ENCODE results near the gene SLC48A1.

The SLC48A1 gene

DNA sequence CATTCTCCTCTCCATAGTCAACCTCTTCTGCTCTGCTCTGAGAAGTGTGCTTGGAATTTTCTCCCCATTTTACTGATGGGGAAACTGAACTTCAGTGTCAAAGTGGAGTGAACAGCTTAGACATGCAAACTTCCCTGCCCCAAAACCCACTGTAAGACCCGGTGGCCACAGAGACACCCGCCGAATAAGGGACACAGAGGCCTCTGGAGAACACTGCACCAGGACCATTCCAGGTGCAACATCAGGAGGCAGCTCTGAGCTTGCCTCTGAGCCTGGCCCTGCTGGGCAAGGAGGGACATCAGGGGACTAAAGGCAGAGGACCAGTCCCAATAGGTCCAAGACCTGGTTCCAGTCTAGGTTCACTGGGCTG lies 45.0 kb downstream of the SLC48A1 start:
- TF ChIP-seq, protein P1, sequence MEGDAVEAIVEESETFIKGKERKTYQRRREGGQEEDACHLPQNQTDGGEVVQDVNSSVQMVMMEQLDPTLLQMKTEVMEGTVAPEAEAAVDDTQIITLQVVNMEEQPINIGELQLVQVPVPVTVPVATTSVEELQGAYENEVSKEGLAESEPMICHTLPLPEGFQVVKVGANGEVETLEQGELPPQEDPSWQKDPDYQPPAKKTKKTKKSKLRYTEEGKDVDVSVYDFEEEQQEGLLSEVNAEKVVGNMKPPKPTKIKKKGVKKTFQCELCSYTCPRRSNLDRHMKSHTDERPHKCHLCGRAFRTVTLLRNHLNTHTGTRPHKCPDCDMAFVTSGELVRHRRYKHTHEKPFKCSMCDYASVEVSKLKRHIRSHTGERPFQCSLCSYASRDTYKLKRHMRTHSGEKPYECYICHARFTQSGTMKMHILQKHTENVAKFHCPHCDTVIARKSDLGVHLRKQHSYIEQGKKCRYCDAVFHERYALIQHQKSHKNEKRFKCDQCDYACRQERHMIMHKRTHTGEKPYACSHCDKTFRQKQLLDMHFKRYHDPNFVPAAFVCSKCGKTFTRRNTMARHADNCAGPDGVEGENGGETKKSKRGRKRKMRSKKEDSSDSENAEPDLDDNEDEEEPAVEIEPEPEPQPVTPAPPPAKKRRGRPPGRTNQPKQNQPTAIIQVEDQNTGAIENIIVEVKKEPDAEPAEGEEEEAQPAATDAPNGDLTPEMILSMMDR (IDR thresholded peaks at IDR 0.05; ENCODE audit: low read depth, low read length): no peak
- in situ Hi-C loops (cut with HindIII; ENCODE audit: low sequenced_read_pairs): no loop called here
- H3K4me3 ChIP-seq (ENCODE audit: low read depth, low read length): peak overlapping the region; percentile 71
- DNase-seq (ENCODE audit: low read depth, low spot score): no peak

DNA sequence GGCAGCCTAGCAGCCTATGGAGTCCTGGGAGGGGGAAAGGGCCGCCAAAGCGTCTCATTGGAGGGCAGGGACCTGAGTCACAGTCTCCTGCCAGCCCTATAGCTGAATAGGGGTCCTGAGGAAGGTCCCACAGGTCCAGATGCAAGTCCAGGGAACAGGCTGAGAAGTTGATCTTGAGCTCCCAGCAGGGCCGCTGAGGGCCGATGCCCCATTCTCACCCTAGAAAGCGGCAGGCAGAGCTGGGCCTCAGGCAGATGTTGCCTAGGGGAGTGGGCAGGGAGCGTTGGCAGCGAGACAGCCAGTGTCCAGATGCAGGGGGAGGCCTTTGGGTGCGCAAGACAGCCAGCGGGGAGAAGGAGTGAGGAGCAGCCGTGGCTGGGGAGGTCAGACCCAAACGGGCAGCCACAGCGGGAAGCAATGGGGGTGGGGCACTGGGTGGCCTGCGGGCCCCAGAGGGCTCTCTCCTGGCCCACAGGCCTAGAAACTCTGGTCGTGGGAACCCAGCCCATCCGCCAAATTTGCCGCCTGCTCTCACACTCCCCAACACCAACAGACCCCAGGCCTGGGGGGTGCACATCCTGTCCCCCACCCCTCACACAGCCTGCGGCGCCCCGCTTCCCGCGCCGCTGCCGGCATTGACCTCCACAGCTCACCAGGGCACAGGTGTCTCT lies 45.6 kb downstream of the SLC48A1 start:
- peak overlapping the region; percentile 71 for H3K4me3 ChIP-seq (ENCODE audit: low read depth, low read length)
- peak; percentile 32 for DNase-seq (ENCODE audit: low read depth, low spot score)
- TF ChIP-seq, protein P1 (IDR thresholded peaks at IDR 0.05; ENCODE audit: low read depth, low read length): no peak
- in situ Hi-C loops (cut with HindIII; ENCODE audit: low sequenced_read_pairs): no loop called here

DNA sequence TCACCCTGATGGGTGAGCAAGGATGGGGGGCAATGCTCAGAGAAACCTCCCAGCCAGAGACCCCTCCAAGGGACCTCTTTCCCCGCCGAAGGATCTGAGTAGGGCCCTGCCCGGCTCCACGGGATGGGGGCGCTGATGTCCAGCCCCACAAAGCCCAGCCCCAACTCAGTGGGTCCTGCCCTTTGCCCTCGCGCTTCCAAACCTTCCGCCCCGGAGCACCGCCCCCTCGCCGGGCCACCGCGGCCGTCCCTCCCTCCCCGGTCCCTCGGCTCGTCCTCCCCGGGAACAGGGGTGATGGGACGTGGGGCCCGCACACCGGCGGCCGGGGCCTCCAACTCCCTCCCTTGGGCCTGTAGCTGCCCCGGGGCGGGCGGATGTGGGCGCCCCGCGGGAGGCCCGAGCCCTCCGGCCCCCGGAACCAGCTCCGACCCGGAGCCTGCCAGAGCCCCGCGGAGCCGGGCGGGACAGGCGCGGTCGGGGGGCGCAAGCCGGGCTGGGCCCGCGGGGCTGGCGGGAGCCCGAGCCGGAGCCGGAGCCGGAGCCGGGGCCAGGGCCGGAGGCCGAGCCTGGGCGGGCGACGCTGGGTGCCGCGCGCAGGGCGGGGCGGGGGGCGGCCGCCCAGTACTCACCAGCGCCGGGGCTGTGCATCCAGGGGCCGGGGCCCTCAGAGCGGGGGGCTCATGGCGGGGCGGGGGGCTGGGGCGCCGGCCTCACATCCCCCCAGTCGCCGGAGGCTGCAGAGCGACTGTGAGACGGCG lies 46.3 kb downstream of the SLC48A1 start:
- in situ Hi-C loops (cut with HindIII; ENCODE audit: low sequenced_read_pairs): no loop called here
- no peak for DNase-seq (ENCODE audit: low read depth, low spot score)
- peak overlapping the region; percentile 71 for H3K4me3 ChIP-seq (ENCODE audit: low read depth, low read length)

DNA sequence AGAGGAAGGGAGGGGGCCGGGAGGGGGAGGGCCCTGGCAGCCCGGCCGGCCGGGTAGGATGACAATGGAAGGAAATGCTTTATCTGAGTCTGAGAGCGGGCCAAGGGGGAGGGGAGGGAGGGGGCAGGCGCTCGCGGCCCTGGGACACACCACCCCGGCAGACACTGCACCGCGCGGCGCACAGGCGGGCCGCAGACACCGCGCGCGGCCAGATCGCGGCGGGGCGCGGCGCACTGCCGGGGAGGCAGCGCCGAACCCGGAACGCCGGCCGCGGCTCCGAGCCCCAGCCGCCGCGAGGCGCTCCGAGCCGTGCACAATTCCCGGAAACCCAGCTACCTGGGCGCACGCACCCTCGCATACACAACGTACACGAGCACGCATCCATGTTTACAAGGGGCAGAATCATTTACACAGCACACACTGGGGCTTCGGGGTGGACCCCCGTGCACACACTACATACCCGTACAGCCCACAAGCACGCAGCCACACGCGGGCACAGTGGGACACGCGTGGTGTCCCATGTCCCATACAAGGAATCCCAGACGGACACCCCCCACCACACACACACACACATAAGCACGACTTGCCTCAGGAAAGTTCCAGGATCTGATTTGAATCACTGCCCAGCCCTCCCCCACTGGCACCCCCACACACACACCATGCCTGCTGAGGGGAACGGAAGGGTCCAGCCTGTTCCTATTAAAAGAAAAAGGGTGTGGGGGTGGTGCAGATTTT lies 47.0 kb downstream of the SLC48A1 start, which contains the start of gene HDAC7:
Gene HDAC7 (minus strand): TSS at position 8 of the 735 bp plus-strand sequence. CDS start 118 bp downstream, outside the sequence.
- in situ Hi-C loops (cut with HindIII; ENCODE audit: low sequenced_read_pairs): no loop called here
- peak within 1 kb of the TSS; percentile 71 for H3K4me3 ChIP-seq (ENCODE audit: low read depth, low read length)
- TF ChIP-seq, protein P1 (IDR thresholded peaks at IDR 0.05; ENCODE audit: low read depth, low read length): no peak
- peak; percentile 91 for DNase-seq (ENCODE audit: low read depth, low spot score)

More for the DNA sequence above, 46.3 kb downstream of the SLC48A1 start:
- TF ChIP-seq, protein P1 (IDR thresholded peaks at IDR 0.05; ENCODE audit: low read depth, low read length): peak; percentile 35

DNA sequence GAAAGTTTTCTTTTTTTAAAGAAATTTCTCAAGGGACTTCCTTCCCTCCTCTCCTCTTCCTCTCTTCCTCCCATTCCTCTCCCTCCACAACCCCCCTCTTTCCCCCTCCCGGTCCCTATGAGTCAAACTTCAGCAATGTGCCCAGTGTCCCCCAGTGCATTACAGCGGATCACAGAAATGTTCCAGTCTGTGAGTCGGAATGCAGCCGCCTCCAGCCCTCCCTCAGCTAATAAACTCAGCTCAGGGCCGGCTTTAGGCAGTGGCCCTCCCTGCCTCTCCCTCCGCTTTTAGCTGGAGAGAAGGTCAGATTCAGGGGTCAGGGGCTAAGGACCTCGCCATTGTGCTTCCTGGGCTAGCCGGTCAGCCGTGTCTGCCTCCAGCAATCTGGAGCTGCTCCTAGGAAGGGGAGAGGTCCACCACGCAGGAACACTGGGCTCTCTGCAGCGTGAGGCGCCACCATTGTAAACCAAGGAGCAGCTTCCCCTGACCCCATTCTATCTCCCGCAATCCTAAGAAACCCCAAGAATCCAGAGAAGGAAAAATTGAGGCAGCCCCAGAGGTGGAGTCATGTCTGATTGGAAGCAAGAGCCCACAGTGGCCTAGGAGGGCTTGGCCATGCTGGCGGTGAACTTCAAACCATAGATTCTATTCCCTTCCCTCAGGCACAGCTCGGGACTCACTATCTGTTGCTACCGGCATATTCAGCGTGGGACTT lies 47.8 kb downstream of the SLC48A1 start:
- in situ Hi-C loops (cut with HindIII; ENCODE audit: low sequenced_read_pairs): no loop called here
- DNase-seq (ENCODE audit: low read depth, low spot score): peak; percentile 96
- TF ChIP-seq, protein P1 (IDR thresholded peaks at IDR 0.05; ENCODE audit: low read depth, low read length): no peak
- H3K4me3 ChIP-seq (ENCODE audit: low read depth, low read length): peak overlapping the region; percentile 71

DNA sequence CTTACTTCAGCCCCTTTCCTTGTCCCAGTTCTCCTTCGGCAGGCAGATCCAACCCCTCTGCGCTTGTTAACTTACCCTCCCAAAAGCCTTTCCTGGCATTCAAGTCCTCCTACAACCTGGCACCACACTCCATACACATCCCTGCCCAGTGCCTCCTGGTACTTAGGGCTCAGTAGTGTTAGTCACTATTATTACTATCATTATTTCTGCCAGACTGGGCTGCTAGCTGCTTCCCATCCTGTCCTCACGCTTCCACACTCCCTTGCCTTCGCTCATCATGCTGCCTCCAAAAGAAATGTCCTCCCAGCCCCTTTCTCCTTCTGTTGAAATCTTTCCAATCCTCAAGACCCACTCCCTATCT lies 48.3 kb downstream of the SLC48A1 start:
- DNase-seq (ENCODE audit: low read depth, low spot score): no peak
- H3K4me3 ChIP-seq (ENCODE audit: low read depth, low read length): no peak overlapping the region
- in situ Hi-C loops (cut with HindIII; ENCODE audit: low sequenced_read_pairs): no loop called here
- TF ChIP-seq, protein P1 (IDR thresholded peaks at IDR 0.05; ENCODE audit: low read depth, low read length): no peak

All from astrocyte of the spinal cord (primary cell).